K562 (cell line): Measurements from ENCODE around the gene TNFSF18. TPM values are rescaled to one million over a fixed set of nuclear protein-coding genes. Genes with fewer than 3 reads are reported as not detected.

Experiments used
- ATAC-seq: fragments of 200-7000 bp; cut with Tn5 transposase; 3 replicates; pipeline ENCODE4 v1.9.1; 2020; ENCODE audit warnings: moderate library complexity
- BruUV-seq: library from RNA; stranded (reverse); fragments of 400-500 nt; replicated peaks from 2 replicates; lab custom pipeline; 2021; lab: Mats Ljungman, UMichigan
- CTCF ChIA-PET: fragments of 300-600 bp; formaldehyde crosslinking; extraction: SDS; loops from one replicate; lab custom pipeline; 2021; ENCODE audit warnings: low intra/inter-chr PET ratio; lab: Yijun Ruan, JAX
- POLR2A ChIA-PET: fragments of 300-600, 350-650 bp; sonication (Branson Sonifier 250); formaldehyde crosslinking; extraction: SDS; loops from one replicate; lab custom pipeline; 2021; ENCODE audit warnings: antibody characterized with exemption, inconsistent platforms; lab: Yijun Ruan, JAX
- DNase-seq, 4 experiments: peaks; one replicate each; pipeline versions ENCODE4 v3.0.0 to v3.0.0-alpha.2; 2011 to 2018; ENCODE audit warnings: low spot score in 3 of 4, mixed read lengths in 3 of 4; ENCODE audit errors: extremely low read depth in 1 of 4
- FAIRE-seq: peaks from 2 replicates; lab custom pipeline; 2011; peaks lifted over from hg19 to GRCh38; lab: Jason Lieb, UNC
- H2AFZ ChIP-seq: 2 replicates; pipeline ENCODE4 v1.6.0; 2011; ENCODE audit warnings: low read depth, low read length, control low read depth, inconsistent platforms
- H3K27ac ChIP-seq: fragments of 200-600 bp; 3 replicates; pipeline ENCODE4 v1.8.0; 2011; ENCODE audit warnings: low read depth, mild to moderate bottlenecking, control low read depth, inconsistent platforms, low read length, moderate library complexity, mixed read lengths; ENCODE audit errors: extremely low read depth
- H3K27me3 ChIP-seq, 2 experiments: fragments of 300-600 bp in 1 of 2; 2 replicates in 1 of 2; 3 replicates in 1 of 2; pipeline versions ENCODE4 v1.6.0 to v1.8.0; 2011; ENCODE audit warnings: inconsistent platforms in 2 of 2, low read length in 2 of 2, mild to moderate bottlenecking in 1 of 2, mixed read lengths in 1 of 2, moderate library complexity in 1 of 2; ENCODE audit not compliant: control insufficient read depth in 2 of 2, insufficient read depth in 2 of 2
- H3K36me3 ChIP-seq: fragments of 300-600 bp; 3 replicates; pipeline ENCODE4 v1.8.0; 2011; ENCODE audit warnings: mild to moderate bottlenecking, low read length, inconsistent platforms; ENCODE audit not compliant: control insufficient read depth, insufficient read depth
- H3K4me1 ChIP-seq, 2 experiments: fragments of 200-600 bp in 1 of 2; replicated peaks in 1 of 2; 2 replicates in 1 of 2; 3 replicates in 1 of 2; pipeline versions ENCODE4 v1.5.1 to v1.8.0; 2011; ENCODE audit warnings: inconsistent platforms in 2 of 2, low read length in 2 of 2, mild to moderate bottlenecking in 1 of 2, mixed read lengths in 1 of 2, moderate library complexity in 1 of 2; ENCODE audit not compliant: control insufficient read depth in 2 of 2, insufficient read depth in 2 of 2
- H3K4me2 ChIP-seq: 2 replicates; pipeline ENCODE4 v1.6.1; 2011; ENCODE audit warnings: low read length, control low read depth, inconsistent platforms, mixed read lengths; ENCODE audit not compliant: insufficient read depth
- H3K4me3 ChIP-seq: fragments of 200-600 bp; sonication (generic), shearing (Covaris generic); 2 replicates; pipeline ENCODE4 v1.5.1; 2016; ENCODE audit warnings: control low read depth, inconsistent platforms
- H3K79me2 ChIP-seq: fragments of 200-600 bp; 3 replicates; pipeline ENCODE4 v1.8.0; 2011; ENCODE audit warnings: low read length, inconsistent platforms; ENCODE audit not compliant: control insufficient read depth, insufficient read depth
- H3K9ac ChIP-seq, 2 experiments: 2 replicates each; pipeline versions ENCODE4 v1.6.0 to v1.6.1; 2011; ENCODE audit warnings: low read depth in 2 of 2, low read length in 2 of 2, control low read depth in 1 of 2, inconsistent platforms in 1 of 2, mild to moderate bottlenecking in 1 of 2, mixed read lengths in 1 of 2; ENCODE audit not compliant: insufficient read depth in 1 of 2
- H3K9me1 ChIP-seq: one replicate; pipeline ENCODE4 v1.6.0; 2011; ENCODE audit warnings: inconsistent platforms, mild to moderate bottlenecking, low read length, moderate library complexity; ENCODE audit not compliant: control insufficient read depth, insufficient read depth
- H3K9me3 ChIP-seq: replicated peaks from 2 replicates; pipeline ENCODE4 v1.5.1; 2011; ENCODE audit warnings: low read depth, low read length, inconsistent platforms; ENCODE audit not compliant: control insufficient read depth, insufficient read depth
- H4K20me1 ChIP-seq: replicated peaks from 2 replicates; pipeline ENCODE4 v1.6.1; 2011; ENCODE audit warnings: low read length, inconsistent platforms, mixed read lengths; ENCODE audit not compliant: control insufficient read depth, insufficient read depth
- CBX8 ChIP-seq: fragments of 200-600 bp; sonication (generic); IDR thresholded peaks from 2 replicates; pipeline ENCODE4 v1.6.1; 2012; ENCODE audit warnings: borderline replicate concordance, mixed run types, low read depth, mild to moderate bottlenecking, moderate library complexity, mixed read lengths, low read length, control low read depth, inconsistent platforms; ENCODE audit not compliant: poor library complexity, severe bottlenecking; ENCODE audit errors: extremely low read depth
- CREB3L1 ChIP-seq: fragments of 450-650 bp; IDR thresholded peaks from 2 replicates; pipeline ENCODE4 v1.6.1; 2014; ENCODE audit warnings: low read depth, mild to moderate bottlenecking, moderate library complexity, borderline replicate concordance
- CXXC5 ChIP-seq: fragments of 250-450 bp; sonication (Bioruptor Pico); IDR thresholded peaks from 2 replicates; pipeline ENCODE4 v1.8.0; 2022; ENCODE audit warnings: inconsistent platforms, mild to moderate bottlenecking, moderate library complexity
- MCM2 ChIP-seq: fragments of 450-650 bp; IDR thresholded peaks from 2 replicates; pipeline ENCODE4 v1.6.1; 2017; ENCODE audit warnings: low read depth, mild to moderate bottlenecking
- MED1 ChIP-seq: sonication (generic); formaldehyde crosslinking; IDR thresholded peaks from 2 replicates; pipeline ENCODE4 v1.8.1; 2023; ENCODE audit warnings: missing genetic modification reagents, borderline replicate concordance
- NONO ChIP-seq, 2 experiments: fragments of 200-400 bp in 1 of 2; fragments of 450-650 bp in 1 of 2; formaldehyde crosslinking in 1 of 2; IDR thresholded peaks; 2 replicates each; pipeline ENCODE4 v1.6.1; 2017; ENCODE audit warnings: low read depth in 2 of 2, mild to moderate bottlenecking in 2 of 2, moderate library complexity in 2 of 2, low read length in 1 of 2
- ZFX ChIP-seq: sonication (generic); formaldehyde crosslinking; IDR thresholded peaks from 2 replicates; pipeline ENCODE4 v1.8.0; 2022; ENCODE audit warnings: mild to moderate bottlenecking, missing genetic modification reagents, moderate library complexity
- ZNF717 ChIP-seq: fragments of 250-450 bp; sonication (Bioruptor Pico); IDR thresholded peaks from 2 replicates; pipeline ENCODE4 v1.5.0; 2021
- ZNF766 ChIP-seq: fragments of 200-800 bp; sonication (Bioruptor generic); conservative IDR thresholded peaks from 2 replicates; pipeline ENCODE4 v1.6.1; 2016; ENCODE audit warnings: missing genetic modification characterization, missing compliant biosample characterization
- ZNF780A ChIP-seq: fragments of 250-450 bp; sonication (Bioruptor Pico); IDR thresholded peaks from 2 replicates; pipeline ENCODE4 v1.5.0; 2021; ENCODE audit warnings: mild to moderate bottlenecking
- WGBS: fragments of 100-300 bp; shearing (Covaris generic); methylation state at CpG from one replicate; pipeline ENCODE4 v1.1.6; 2016; ENCODE audit warnings: low coverage, mixed read lengths; ENCODE audit not compliant: insufficient coverage; ENCODE audit errors: missing lambda C conversion rate; 5-methylcytosine and 5-hydroxymethylcytosine counted together
- in situ Hi-C: fragments of 300-500 bp; cut with MboI; formaldehyde crosslinking; loops from 4 replicates; pipeline ENCODE4 v1.15.0; 2018; ENCODE audit warnings: inconsistent platforms, mixed read lengths
- intact Hi-C: fragments of 100-400 bp; cut with micrococcal nuclease; formaldehyde crosslinking; loops from 2 replicates; pipeline ENCODE4 v1.14.2; 2022
- polyA plus RNA-seq, 8 experiments: library from polyadenylated mRNA; depleted of rRNA in 4 of 8; stranded (reverse) in 5 of 8; unstranded in 3 of 8; fragments of >200 nt; fragmentation: Nextera tagmentation in 2 of 8; fragmentation: Illumina TruSeq in 1 of 8; extraction: Ambion mirVana in 2 of 8; extraction: Trizol in 1 of 8; gene quantifications; 2 replicates each; pipeline versions ENCODE4 v1.2.1 to v1.2.3, GENCODE V29; 2011 to 2014; ENCODE audit warnings: inconsistent platforms in 1 of 8, missing spikeins in 1 of 8
- total RNA-seq, 7 experiments: library from RNA; depleted of rRNA in 6 of 7; stranded (reverse); fragments of >200 nt in 6 of 7; fragmentation: Illumina TruSeq in 2 of 7; extraction: Trizol in 2 of 7; gene quantifications; 2 replicates each; pipeline versions ENCODE4 v1.2.1 to v1.2.3, GENCODE V29; 2011 to 2021; ENCODE audit warnings: low replicate concordance in 1 of 7

TNFSF18 gene
- total and polyA plus RNA-seq, 9 of the 15 experiments (the other 6 are each of a cell fraction or from before 2014, with no cell fraction given): not detected

GRCh38 chr1:173017792-173018191 lies 32.9 kb downstream of the TNFSF18 start:
- WGBS: 2% methylated on average over 4 of the region's 4 CpGs
- Histone ChIP-seq H3K9me3 (no peaks in the 10 kb centered on the region), H3K27me3 (no peaks in the 10 kb centered on the region), H3K79me2 (no peaks in the 10 kb centered on the region), H3K9me1 (no peaks in the 10 kb centered on the region), H4K20me1 (no peaks in the 10 kb centered on the region), H3K4me2 (no peak overlapping the region), H3K4me3 (no peak overlapping the region), H2AFZ (no peak overlapping the region), H3K9ac (no peak overlapping the region), H3K27ac (no peak overlapping the region), H3K4me1 (no peaks in the 10 kb centered on the region), H3K36me3 (no peaks in the 10 kb centered on the region)
- FAIRE-seq: peak; percentile 29
- no peak for ATAC-seq
- intact Hi-C loops: no loop called here
- CTCF ChIA-PET: no interaction called here
- TF ChIP-seq ZNF766 (CRISPR knock-in tag): no peak
- TF ChIP-seq CREB3L1: no peak
- TF ChIP-seq MED1 (CRISPR knock-in tag): no peak
- TF ChIP-seq ZNF717 (CRISPR knock-in tag): no peak
- TF ChIP-seq MCM2: no peak
- no peak for TF ChIP-seq NONO (IDR thresholded peaks at IDR 0.05; ENCODE audit: low read depth in 2 of 2, low read length in 1 of 2)
- no peak for TF ChIP-seq ZFX (CRISPR knock-in tag)
- no peak for TF ChIP-seq CBX8
- TF ChIP-seq CXXC5 (CRISPR knock-in tag): no peak
- TF ChIP-seq ZNF780A (CRISPR knock-in tag): no peak
- POLR2A ChIA-PET: no interaction called here
- in situ Hi-C loops: no loop called here
- BruUV-seq: no TSS peak
- DNase-seq: no peak
